Hepatocyte (in vitro differentiated cells): ENCODE results near the gene NPC1. TPM values are rescaled to one million over a fixed set of nuclear protein-coding genes. Genes with fewer than 3 reads are reported as not detected.

Experiments used
- DNase-seq: peaks from one replicate; pipeline ENCODE4 v3.0.0-alpha.2; 2016; ENCODE audit warnings: low spot score
- H2AFZ ChIP-seq: fragments of 200-600 bp; sonication (generic); 2 replicates; pipeline ENCODE4 v1.6.0; 2016; ENCODE audit warnings: antibody characterized with exemption, mild to moderate bottlenecking
- H3K27ac ChIP-seq: fragments of 200-600 bp; sonication (generic); 2 replicates; pipeline ENCODE4 v1.5.1; 2016; ENCODE audit warnings: mild to moderate bottlenecking
- H3K27me3 ChIP-seq: fragments of 200-600 bp; sonication (generic); 2 replicates; pipeline ENCODE4 v1.6.1; 2016
- H3K36me3 ChIP-seq: fragments of 200-600 bp; sonication (generic); replicated peaks from 2 replicates; pipeline ENCODE4 v1.5.1; 2016; ENCODE audit warnings: low read depth; ENCODE audit not compliant: insufficient read depth
- H3K4me1 ChIP-seq: fragments of 200-600 bp; sonication (generic); 2 replicates; pipeline ENCODE4 v1.5.1; 2016; ENCODE audit warnings: mild to moderate bottlenecking, moderate library complexity; ENCODE audit not compliant: insufficient read depth
- H3K4me2 ChIP-seq: fragments of 200-600 bp; sonication (generic); 2 replicates; pipeline ENCODE4 v1.6.0; 2016
- H3K4me3 ChIP-seq: fragments of 200-600 bp; sonication (generic); 2 replicates; pipeline ENCODE4 v1.5.1; 2016; ENCODE audit warnings: mild to moderate bottlenecking
- H3K79me2 ChIP-seq: fragments of 200-600 bp; sonication (generic); 2 replicates; pipeline ENCODE4 v1.6.0; 2017; ENCODE audit warnings: mild to moderate bottlenecking
- H3K9me2 ChIP-seq: fragments of 200-600 bp; sonication (generic); replicated peaks from 2 replicates; pipeline ENCODE4 v1.6.0; 2017; ENCODE audit warnings: mild to moderate bottlenecking; ENCODE audit not compliant: insufficient read depth
- H3K9me3 ChIP-seq: fragments of 200-600 bp; sonication (generic); 2 replicates; pipeline ENCODE4 v1.5.1; 2016; ENCODE audit warnings: low read depth, mild to moderate bottlenecking
- H4K20me1 ChIP-seq: fragments of 200-600 bp; sonication (generic); 2 replicates; pipeline ENCODE4 v1.6.0; 2016; ENCODE audit warnings: mild to moderate bottlenecking; ENCODE audit not compliant: insufficient read depth, poor library complexity, severe bottlenecking
- EZH2 ChIP-seq: fragments of 200-600 bp; sonication (generic); IDR thresholded peaks from 2 replicates; pipeline ENCODE4 v1.6.1; 2016; ENCODE audit warnings: antibody characterized with exemption, mild to moderate bottlenecking, borderline replicate concordance
- EZH2phosphoT487 ChIP-seq: fragments of 200-600 bp; sonication (generic); IDR thresholded peaks from one replicate; pipeline ENCODE4 v1.6.1; 2018; ENCODE audit warnings: antibody characterized with exemption, mild to moderate bottlenecking, low read depth, moderate library complexity; ENCODE audit not compliant: unreplicated experiment, severe bottlenecking
- WGBS: methylation state at CpG from one replicate; pipeline ENCODE4 v1.1.6; 2016; ENCODE audit warnings: low lambda C conversion rate; ENCODE audit errors: missing lambda C conversion rate; 5-methylcytosine and 5-hydroxymethylcytosine counted together
- polyA plus RNA-seq: library from polyadenylated mRNA; unstranded; fragments of >200 nt; fragmentation: Nextera tagmentation; extraction: Ambion mirVana; gene quantifications from 2 replicates; pipeline ENCODE4 v1.2.1, GENCODE V29; 2016
- total RNA-seq: library from RNA; depleted of rRNA; stranded (reverse); fragments of >200 nt; gene quantifications from 2 replicates; pipeline ENCODE4 v1.2.3, GENCODE V29; 2014
- TF ChIP-seq, protein P1 (sequence below): fragments of 200-600 bp; sonication (generic); IDR thresholded peaks from 2 replicates; pipeline ENCODE4 v1.5.1; 2016; ENCODE audit warnings: antibody characterized with exemption, mild to moderate bottlenecking; ENCODE audit not compliant: poor library complexity

Gene NPC1
- total and polyA plus RNA-seq, 2 experiments from 2014 or later, result 54.0 to 77.2 TPM

DNA sequence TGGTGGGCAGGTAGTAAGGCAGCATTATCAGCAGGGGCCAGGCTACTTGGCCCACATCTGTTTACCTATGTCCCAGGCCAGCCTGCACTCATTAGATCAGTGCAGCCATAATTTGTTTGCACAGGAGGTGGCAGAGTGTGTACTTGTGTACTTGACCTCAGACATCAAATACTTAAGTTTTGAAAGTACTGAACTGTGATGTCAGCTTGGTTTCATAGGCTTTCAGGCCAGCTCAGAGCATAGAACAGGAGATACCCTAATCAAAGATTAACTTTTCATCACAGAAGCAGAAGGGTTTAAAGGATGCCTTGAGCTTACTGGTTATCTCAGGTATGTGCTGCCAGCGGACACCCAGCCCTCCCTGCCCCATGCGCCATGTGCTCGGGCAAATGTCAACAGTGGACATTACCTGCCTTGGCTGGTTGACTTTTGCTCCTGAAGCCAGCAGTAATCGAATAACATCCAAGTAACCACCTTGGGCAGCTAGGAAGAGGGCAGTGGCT is 43.2 kb upstream of the NPC1 start:
- Histone ChIP-seq H3K27me3 (no peaks in the 10 kb centered on the region), H4K20me1 (no peaks in the 10 kb centered on the region), H3K9me3 (no peaks in the 10 kb centered on the region), H3K4me1 (peaks cover 19% of the 10 kb centered on the region), H3K9me2 (no peaks in the 10 kb centered on the region), H3K4me2 (no peak overlapping the region), H3K4me3 (no peak overlapping the region), H3K79me2 (no peaks in the 10 kb centered on the region), H3K27ac (peak overlapping the region; percentile 54), H3K36me3 (no peaks in the 10 kb centered on the region), H2AFZ (no peak overlapping the region)
- TF ChIP-seq EZH2phosphoT487 (no peak), EZH2 (no peak)
- TF ChIP-seq, protein P1, sequence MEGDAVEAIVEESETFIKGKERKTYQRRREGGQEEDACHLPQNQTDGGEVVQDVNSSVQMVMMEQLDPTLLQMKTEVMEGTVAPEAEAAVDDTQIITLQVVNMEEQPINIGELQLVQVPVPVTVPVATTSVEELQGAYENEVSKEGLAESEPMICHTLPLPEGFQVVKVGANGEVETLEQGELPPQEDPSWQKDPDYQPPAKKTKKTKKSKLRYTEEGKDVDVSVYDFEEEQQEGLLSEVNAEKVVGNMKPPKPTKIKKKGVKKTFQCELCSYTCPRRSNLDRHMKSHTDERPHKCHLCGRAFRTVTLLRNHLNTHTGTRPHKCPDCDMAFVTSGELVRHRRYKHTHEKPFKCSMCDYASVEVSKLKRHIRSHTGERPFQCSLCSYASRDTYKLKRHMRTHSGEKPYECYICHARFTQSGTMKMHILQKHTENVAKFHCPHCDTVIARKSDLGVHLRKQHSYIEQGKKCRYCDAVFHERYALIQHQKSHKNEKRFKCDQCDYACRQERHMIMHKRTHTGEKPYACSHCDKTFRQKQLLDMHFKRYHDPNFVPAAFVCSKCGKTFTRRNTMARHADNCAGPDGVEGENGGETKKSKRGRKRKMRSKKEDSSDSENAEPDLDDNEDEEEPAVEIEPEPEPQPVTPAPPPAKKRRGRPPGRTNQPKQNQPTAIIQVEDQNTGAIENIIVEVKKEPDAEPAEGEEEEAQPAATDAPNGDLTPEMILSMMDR, result no peak
- peak; percentile 59 for DNase-seq
- 61% methylated on average over 4 of the region's 4 CpGs for WGBS

DNA sequence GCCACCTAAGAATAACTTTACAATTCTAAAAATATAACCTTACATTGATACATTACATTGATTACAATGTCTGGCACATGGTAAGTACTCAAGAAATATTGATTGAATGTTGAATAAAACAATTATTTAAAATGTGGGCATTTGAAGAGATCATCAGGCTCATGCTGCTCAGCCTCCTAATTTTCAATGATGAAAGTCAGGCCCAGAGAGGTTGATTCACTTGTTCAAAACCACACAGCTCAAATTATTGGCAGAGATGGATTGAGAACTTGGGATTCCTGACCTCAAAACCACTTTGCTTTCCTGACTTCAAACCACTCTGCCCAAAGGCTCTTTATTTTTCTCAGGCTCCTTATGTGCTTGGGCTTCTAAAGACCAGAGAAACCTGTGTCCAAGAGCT is 41.7 kb upstream of the NPC1 start:
- Histone ChIP-seq H3K27ac (peak overlapping the region; percentile 56), H3K36me3 (no peaks in the 10 kb centered on the region), H2AFZ (no peak overlapping the region), H3K4me2 (no peak overlapping the region), H3K4me3 (no peak overlapping the region), H4K20me1 (no peaks in the 10 kb centered on the region), H3K79me2 (no peaks in the 10 kb centered on the region), H3K9me3 (no peaks in the 10 kb centered on the region), H3K27me3 (no peaks in the 10 kb centered on the region), H3K4me1 (peaks cover 19% of the 10 kb centered on the region), H3K9me2 (no peaks in the 10 kb centered on the region)
- TF ChIP-seq, protein P1, result no peak
- no peak for TF ChIP-seq EZH2
- no peak for TF ChIP-seq EZH2phosphoT487
- no peak for DNase-seq

DNA sequence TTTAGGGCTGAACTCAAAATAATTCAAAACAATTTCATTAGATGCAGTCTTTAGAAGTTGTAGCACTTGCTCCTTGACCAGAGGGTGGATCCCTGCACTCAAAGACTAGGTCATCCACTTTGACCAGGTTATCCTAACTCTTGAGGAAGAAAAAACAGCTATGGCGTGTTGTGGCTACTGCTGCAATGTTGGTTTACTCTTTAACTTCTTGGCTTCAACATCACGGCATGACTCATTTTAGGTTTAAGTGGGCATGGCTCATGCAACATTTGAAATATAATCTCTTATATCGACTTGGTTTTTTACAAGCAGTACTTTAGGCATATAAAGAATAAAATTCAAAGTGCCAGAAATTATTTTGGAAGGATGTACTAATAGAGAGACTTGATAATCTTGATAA is 41.0 kb upstream of the NPC1 start:
- TF ChIP-seq EZH2 (no peak), EZH2phosphoT487 (no peak)
- TF ChIP-seq, protein P1, result no peak
- 34% methylated on average over 3 of the region's 3 CpGs for WGBS
- Histone ChIP-seq H3K4me2 (no peak overlapping the region), H2AFZ (no peak overlapping the region), H3K4me1 (peaks cover 19% of the 10 kb centered on the region), H3K79me2 (no peaks in the 10 kb centered on the region), H3K9me2 (no peaks in the 10 kb centered on the region), H3K9me3 (no peaks in the 10 kb centered on the region), H3K4me3 (no peak overlapping the region), H3K27ac (peak overlapping the region; percentile 56), H3K27me3 (no peaks in the 10 kb centered on the region), H3K36me3 (no peaks in the 10 kb centered on the region), H4K20me1 (no peaks in the 10 kb centered on the region)
- DNase-seq, result peak; percentile 57
